Hepatic stellate cell (primary cell): ENCODE data around the gene ZNF688.
"Not testable (repeated sequence)": the region's sequence is repeated elsewhere in the genome, so short reads cannot be mapped to it uniquely, and the experiment has no call there.

Experiments used
- DNase-seq: peaks from one replicate; pipeline ENCODE4 v3.0.0; 2011; ENCODE audit warnings: low spot score

ZNF688 gene

GRCh38 chr16:30571445-30572322 is at the start of gene ZNF688:
Gene ZNF688 (minus strand): TSS chr16:30571714. CDS start chr16:30571629, 85 bp downstream.
- DNase-seq = peak; percentile 99

- no peak for DNase-seq
Observed at GRCh38 chr16:30620169-30620568, 48.7 kb upstream of the ZNF688 start.

- DNase-seq = no peak
Observed at GRCh38 chr16:30619638-30620037, 48.1 kb upstream of the ZNF688 start.

- DNase-seq = no peak
Observed at GRCh38 chr16:30619202-30619601, 47.7 kb upstream of the ZNF688 start.

GRCh38 chr16:30615358-30616091 is 44.0 kb upstream of the ZNF688 start:
- peak; percentile 21 for DNase-seq

GRCh38 chr16:30609926-30610839 is 38.7 kb upstream of the ZNF688 start, which contains the start of gene ZNF689:
Gene ZNF689 (minus strand): TSS chr16:30610389. CDS start chr16:30610041, 348 bp downstream.
- DNase-seq = peak; percentile 98

DNA sequence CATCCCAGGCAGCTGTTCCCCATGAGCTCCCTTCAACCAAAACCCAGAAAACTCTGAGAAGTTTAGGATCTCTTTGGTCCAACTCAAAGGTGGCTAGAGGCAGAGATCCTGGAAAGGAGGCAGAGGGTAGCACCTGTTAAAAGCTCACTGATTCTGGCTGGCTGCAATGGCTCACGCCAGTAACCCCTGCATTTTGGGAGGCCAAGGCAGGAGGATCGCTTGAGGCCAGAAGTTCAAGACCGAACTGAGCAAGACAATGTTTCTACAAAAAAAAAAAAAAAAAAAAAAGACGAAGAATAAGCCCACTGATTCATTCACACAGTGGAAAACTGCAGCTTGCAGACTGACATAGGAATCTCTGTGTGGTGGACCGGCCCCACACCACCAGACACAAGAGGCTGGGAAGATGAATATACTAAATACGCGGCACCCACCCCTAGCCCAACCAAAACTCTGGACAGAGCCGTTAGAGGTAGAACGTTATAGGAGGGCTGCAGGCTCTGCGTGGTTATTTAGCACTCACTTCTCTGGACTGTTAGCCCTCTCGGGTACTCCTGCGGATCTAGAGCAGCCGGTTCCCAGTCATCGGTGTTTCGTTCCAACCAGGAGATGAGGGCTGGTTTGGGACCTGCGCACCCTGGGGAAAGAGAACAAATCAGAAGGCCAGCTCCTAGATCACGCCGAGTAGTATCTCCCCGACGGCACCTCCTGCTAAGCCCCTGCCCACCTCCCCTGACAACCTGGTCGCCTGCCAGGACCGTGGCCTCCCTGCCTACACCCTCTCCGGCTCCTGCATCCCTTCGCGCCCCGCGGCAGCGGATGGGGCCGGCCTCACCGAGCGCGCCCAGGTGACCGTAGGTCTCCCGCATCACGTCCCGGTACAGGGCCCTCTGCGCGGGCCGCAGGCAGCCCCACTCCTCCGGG is 37.8 kb upstream of the ZNF688 start:
- DNase-seq = peak; percentile 56

- no peak for DNase-seq
Observed at GRCh38 chr16:30606004-30606403, 34.5 kb upstream of the ZNF688 start.

- no peak for DNase-seq
Observed at GRCh38 chr16:30605158-30605557, 33.6 kb upstream of the ZNF688 start.

GRCh38 chr16:30604316-30604947 is 32.9 kb upstream of the ZNF688 start:
- no peak for DNase-seq

DNA sequence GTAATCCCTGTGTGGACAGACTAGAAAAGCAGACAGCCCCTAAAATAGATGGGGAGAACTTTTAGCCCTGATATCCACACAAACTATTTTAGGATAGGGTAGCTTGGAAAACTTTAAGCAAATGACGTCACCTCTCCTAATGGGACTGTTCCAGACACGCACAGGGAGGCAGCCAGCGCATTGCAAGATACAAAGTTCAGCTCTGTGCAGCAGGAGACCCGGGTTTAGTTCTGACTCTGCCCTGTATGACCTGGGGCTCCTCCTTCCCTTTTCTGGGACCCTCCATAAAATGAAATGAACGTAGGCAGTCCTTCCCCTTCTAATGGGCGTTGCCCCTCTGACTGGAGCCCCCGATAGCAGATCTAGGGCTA is 32.4 kb upstream of the ZNF688 start:
- DNase-seq = no peak

GRCh38 chr16:30602616-30603277 is 31.2 kb upstream of the ZNF688 start:
- DNase-seq = no peak

- DNase-seq = no peak
Observed at GRCh38 chr16:30601966-30602365, 30.5 kb upstream of the ZNF688 start.

GRCh38 chr16:30600929-30601328 is 29.4 kb upstream of the ZNF688 start:
- DNase-seq = no peak

DNA sequence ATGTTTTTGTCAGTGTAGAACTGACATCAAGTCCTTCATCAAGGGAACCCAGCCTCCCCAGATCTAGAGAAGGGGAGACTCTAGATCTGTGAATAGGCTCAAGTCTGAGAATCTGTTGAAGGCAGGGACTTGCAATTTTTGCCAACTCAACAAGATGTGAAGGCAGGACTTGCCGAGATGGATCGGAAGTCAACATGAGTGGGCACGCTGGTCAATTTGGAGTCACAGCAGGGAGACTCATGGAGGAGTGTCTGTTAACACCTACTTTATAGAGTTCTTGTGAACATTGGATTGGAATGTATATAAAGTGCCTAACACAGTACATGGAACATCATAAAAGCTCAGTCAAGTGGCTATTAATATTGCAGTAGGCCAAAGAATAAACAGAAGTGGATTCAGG is 28.7 kb upstream of the ZNF688 start:
- DNase-seq = no peak

GRCh38 chr16:30592871-30593270 is 21.4 kb upstream of the ZNF688 start:
- DNase-seq = no peak

DNA sequence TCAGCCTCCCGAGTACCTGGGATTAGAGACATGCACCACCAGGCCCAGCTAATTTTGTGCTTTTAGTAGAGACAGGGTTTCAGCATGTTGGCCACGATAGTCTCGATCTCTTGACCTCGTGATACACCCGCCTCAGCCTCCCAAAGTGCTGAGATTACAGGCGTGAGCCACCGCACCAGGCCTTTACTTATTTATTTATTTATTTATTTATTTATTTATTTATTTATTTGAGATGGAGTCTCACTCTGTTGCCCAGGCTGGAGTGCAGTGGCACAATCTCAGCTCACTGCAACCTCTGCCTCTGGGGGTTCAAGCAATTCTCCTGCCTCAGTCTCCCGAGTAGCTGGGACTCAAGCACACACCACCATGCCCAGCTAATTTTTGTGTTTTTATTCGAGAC is 19.4 kb upstream of the ZNF688 start:
- DNase-seq = not testable (repeated sequence)

DNA sequence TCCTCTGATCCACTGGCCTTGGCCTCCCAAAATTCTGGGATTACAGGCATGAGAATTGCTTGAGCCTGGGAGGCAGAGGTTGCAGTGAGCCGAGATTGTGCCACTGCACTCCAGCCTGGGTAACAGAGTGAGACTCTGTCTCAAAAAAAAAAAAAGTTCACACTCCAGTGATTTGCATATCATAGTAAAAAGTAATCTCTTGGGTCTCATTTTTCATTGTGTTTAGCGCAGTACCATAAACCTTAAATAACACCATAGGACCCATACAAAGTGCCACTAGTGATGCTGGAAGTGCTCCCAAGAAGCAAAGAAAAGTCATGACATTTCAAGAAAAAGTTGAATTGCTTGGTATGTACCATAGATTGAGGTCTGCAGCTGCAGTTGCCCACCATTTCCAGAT is 18.1 kb upstream of the ZNF688 start:
- DNase-seq = not testable (repeated sequence)

DNA sequence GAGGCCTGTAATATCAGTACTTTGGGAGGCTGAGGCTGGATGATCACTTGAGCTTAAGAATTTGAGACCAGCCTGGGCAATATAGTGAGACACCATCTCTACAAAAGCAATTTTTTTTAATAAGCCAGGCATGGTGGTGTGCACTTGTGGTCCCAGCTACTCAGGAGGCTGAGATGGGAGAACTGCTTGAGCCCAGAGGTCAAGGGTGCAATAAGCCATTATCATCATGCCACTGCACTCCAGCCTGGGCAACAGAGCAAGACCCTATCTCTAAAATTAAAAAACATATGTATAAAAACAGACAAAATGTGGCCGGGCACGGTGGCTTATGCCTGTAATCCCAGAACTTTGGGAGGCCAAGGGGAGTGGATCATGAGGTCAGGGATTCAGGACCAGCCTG is 17.1 kb upstream of the ZNF688 start:
- DNase-seq = no peak
